ENCODE measurements around the gene HYLS1. TPM values are rescaled to one million over a fixed set of nuclear protein-coding genes. Genes with fewer than 3 reads are reported as not detected.

The HYLS1 gene
- total and polyA plus RNA-seq, 12 donors, result 1.8 to 8.4 (median 4.0) TPM

- DNase-seq, result no peak
- H3K4me3 ChIP-seq, result no peak overlapping the region
- no peaks in the 10 kb centered on the region for H3K27me3 ChIP-seq
- no peaks in the 10 kb centered on the region for H3K4me1 ChIP-seq (replicated peaks in 1 of 2)
- no peak overlapping the region for H3K27ac ChIP-seq
- 67 to 85% (median 81%) methylated on average over 2 of the region's 2 CpGs for WGBS, 4 donors
- intact Hi-C loops (cut with DNase I), result no loop called here
- no peaks in the 10 kb centered on the region for H3K9me3 ChIP-seq (replicated peaks in 1 of 3)
- no peak for TF ChIP-seq CTCF (IDR thresholded peaks at IDR 0.05)
- TF ChIP-seq POLR2A (IDR thresholded peaks at IDR 0.05), result no peak
- no peaks in the 10 kb centered on the region for H3K36me3 ChIP-seq (replicated peaks in 1 of 2)
Measured at GRCh38 chr11:125869521-125869920, 17.9 kb upstream of the HYLS1 start.

DNA sequence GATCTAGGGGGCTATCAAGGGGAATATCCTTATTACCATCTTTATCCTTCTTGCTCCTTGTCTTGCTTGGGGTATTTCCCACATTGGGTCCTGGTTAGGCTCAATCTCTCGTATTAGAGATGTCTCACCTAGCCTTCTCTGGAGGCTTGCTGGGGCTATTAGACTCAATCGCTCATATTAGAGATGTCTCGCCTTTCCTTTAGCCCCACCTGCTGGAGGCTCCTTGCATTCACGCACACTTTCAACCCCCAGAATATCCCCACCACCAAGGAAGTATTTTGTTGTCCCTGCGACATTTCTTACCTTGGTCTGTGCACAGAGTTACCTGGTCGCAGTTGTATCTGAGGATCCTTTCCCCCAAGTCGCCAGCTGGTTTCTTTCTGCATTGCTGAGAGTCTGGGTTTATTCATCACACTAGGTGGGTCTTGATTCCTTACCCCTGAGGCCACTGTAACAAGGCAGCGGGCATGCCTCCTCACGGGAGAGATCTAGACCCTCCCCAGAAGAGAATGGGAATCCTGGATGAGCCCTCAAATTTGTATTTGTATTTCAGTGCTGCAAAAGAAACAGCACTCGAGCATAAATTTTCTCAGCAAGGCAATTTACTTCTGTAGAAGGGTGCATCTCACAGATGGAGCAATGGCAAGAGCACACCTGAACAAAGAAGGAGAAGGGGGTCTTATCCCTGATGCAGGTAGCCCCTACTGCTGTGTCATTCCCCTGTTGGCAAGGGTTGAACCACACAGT, 15.9 kb upstream of the HYLS1 start:
- Histone ChIP-seq H3K27me3 (no peaks in the 10 kb centered on the region), H3K36me3 (replicated peaks in 1 of 2) (no peaks in the 10 kb centered on the region), H3K4me1 (replicated peaks in 1 of 2) (no peaks in the 10 kb centered on the region), H3K4me3 (no peak overlapping the region), H3K27ac (no peak overlapping the region), H3K9me3 (replicated peaks in 1 of 3) (no peaks in the 10 kb centered on the region)
- intact Hi-C loops (cut with DNase I), result loop anchor here (10.0 kb wide), 1 partner anchor 247 kb away; the partner anchor contains the start of gene CHEK1 (in 2 of the 2)
- 73 to 79% (median 75%) methylated on average over 8 to 10 of the region's 10 CpGs for WGBS, 4 donors
- TF ChIP-seq CTCF (IDR thresholded peaks at IDR 0.05) (peak; percentile 12 to 40 (median 30)), POLR2A (IDR thresholded peaks at IDR 0.05) (no peak)
- peak in 4 of 7 donors; percentile 12 to 45 (median 24) for DNase-seq

DNA sequence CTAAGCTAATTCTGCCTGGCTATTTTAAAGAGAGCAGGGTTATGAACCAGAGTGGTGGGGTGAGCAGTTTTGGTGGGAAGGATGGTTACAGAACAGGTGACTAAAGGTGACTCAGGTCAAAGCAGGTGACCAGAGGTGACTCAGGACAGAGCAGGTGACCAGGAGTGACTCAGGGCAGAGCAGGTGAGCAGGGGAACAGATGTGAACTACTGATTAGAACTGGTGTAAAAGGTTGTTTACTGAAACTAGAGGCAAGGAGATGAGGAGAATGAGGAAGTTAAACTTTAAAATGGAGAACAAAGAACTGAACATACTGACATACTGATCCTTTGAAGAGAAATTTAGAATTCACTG, 15.4 kb upstream of the HYLS1 start:
- intact Hi-C loops (cut with DNase I), result loop anchor here (10.0 kb wide), 1 partner anchor 247 kb away; the partner anchor contains the start of gene CHEK1 (in 2 of the 2)
- no peaks in the 10 kb centered on the region for H3K9me3 ChIP-seq (replicated peaks in 1 of 3)
- no peak overlapping the region for H3K27ac ChIP-seq
- H3K4me1 ChIP-seq (replicated peaks in 1 of 2), result no peaks in the 10 kb centered on the region
- TF ChIP-seq POLR2A (IDR thresholded peaks at IDR 0.05) (no peak), CTCF (IDR thresholded peaks at IDR 0.05) (no peak)
- no peak overlapping the region for H3K4me3 ChIP-seq
- DNase-seq, result no peak
- no peaks in the 10 kb centered on the region for H3K27me3 ChIP-seq
- H3K36me3 ChIP-seq (replicated peaks in 1 of 2), result no peaks in the 10 kb centered on the region

DNA sequence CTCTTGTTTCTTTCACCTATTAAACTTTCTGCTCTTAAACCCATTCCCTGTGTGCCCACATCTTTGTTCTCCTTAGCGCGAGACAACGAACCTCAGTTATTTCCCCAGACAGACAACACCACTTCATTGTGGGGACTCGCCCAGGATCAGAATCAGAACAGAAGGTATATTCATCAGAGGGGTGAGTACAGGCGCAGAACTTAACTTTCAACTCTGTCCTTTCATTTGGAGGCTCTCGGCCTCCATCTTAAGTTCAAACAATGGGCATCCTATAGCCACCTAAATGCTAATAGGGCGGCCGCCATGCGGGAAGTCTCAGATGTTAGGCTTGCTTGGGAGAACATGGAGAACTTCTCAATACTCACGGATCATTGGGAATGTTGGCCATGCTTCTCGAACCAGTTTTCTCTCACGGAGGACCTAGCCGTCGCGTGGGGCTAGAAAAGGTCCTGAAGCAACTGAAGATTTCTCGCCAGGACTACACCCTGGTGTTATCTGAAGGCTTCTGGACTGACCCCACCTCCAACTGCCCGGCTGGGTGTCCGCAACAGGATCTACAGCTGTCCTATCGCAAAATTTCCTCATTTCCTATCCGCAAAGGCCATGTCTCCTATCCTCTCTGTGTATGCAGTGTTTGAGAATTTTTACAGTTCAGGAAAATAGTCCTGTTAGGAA, 13.4 kb upstream of the HYLS1 start:
- intact Hi-C loops (cut with DNase I), result loop anchor here (10.0 kb wide), 1 partner anchor 249 kb away; the partner anchor contains the start of gene CHEK1 (in 2 of the 2)
- no peak overlapping the region for H3K4me3 ChIP-seq

More for the DNA sequence above, 13.4 kb upstream of the HYLS1 start:
- DNase-seq, result no peak
- Histone ChIP-seq H3K9me3 (replicated peaks in 1 of 3) (no peaks in the 10 kb centered on the region), H3K27me3 (no peaks in the 10 kb centered on the region), H3K36me3 (replicated peaks in 1 of 2) (no peaks in the 10 kb centered on the region), H3K4me1 (replicated peaks in 1 of 2) (no peaks in the 10 kb centered on the region), H3K27ac (no peak overlapping the region)
- TF ChIP-seq POLR2A (IDR thresholded peaks at IDR 0.05), result no peak
- no peak for TF ChIP-seq CTCF (IDR thresholded peaks at IDR 0.05)
- WGBS, 4 donors, result 79 to 90% (median 81%) methylated on average over 16 to 20 of the region's 20 CpGs

Data from adrenal gland (tissue), 12 donors.